Lower leg skin (tissue), 4 donors: ENCODE data around the gene TMTC2. TPM values are rescaled to one million over a fixed set of nuclear protein-coding genes. Genes with fewer than 3 reads are reported as not detected.

Experiments used
- DNase-seq, 2 donors: peaks; one replicate each; pipeline ENCODE4 v3.0.0-alpha.2; 2019; ENCODE audit warnings: low spot score in 2 of 2
- H3K4me3 ChIP-seq: fragments of 200-600 bp; sonication (generic); 2 replicates; pipeline ENCODE4 v1.5.1; 2017; ENCODE audit warnings: mild to moderate bottlenecking, low read depth; ENCODE audit not compliant: poor library complexity, severe bottlenecking
- CTCF ChIP-seq, 3 donors: fragments of 450-650 bp; IDR thresholded peaks; one replicate each; pipeline ENCODE4 v1.5.1; 2016; ENCODE audit warnings: antibody characterized with exemption in 3 of 3, mild to moderate bottlenecking in 3 of 3, moderate library complexity in 2 of 3
- POLR2A ChIP-seq, 2 donors: fragments of 450-650 bp; IDR thresholded peaks; one replicate each; pipeline ENCODE4 v1.6.1; 2016 to 2017; ENCODE audit warnings: antibody characterized with exemption in 2 of 2, mild to moderate bottlenecking in 1 of 2, moderate library complexity in 1 of 2
- WGBS, 2 donors: methylation state at CpG; one replicate each; pipeline ENCODE4 v1.1.5; 2018; 5-methylcytosine and 5-hydroxymethylcytosine counted together
- intact Hi-C: fragments of 100-400 bp; cut with DNase I; formaldehyde crosslinking; loops from one replicate; pipeline ENCODE4 v1.15.0; 2023; ENCODE audit warnings: low total_unique reads
- total RNA-seq, 4 donors: library from RNA; depleted of rRNA; stranded (reverse); fragments of >200 nt; gene quantifications; one replicate each; pipeline ENCODE4 v1.1.0, GENCODE V29; 2016

TMTC2 gene
- total RNA-seq, 4 donors from 2014 or later, result 12.9 to 17.4 (median 14.5) TPM

DNA sequence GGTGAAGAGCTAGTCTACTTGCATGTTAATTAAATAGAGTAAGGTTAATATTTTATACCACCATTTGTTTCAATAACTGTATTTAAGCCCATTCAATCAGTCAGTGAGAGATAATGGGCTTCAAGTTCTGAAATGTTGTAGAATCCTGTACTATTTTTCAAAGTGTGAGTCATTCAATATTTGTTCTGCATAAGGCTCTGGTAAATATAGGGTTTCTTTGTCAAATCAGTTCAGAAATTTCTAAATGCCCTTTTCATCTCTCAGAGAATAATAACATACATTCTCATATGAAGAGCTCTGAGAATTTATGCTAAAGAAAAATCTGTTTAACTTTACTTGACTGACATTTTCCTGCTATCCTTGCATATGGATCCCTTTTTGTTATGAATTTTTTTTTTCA lies 493.3 kb downstream of the TMTC2 start:
- intact Hi-C loops, result no loop called here
- no peak overlapping the region for H3K4me3 ChIP-seq
- no peak for DNase-seq
- TF ChIP-seq CTCF (IDR thresholded peaks at IDR 0.05) (no peak), POLR2A (IDR thresholded peaks at IDR 0.05) (no peak)

GRCh38 chr12:83181074-83181473 lies 494.4 kb downstream of the TMTC2 start:
- 48 to 89% methylated on average over 1 of the region's 1 CpG for WGBS, 2 donors
- no peak for TF ChIP-seq CTCF (IDR thresholded peaks at IDR 0.05)
- no peak for TF ChIP-seq POLR2A (IDR thresholded peaks at IDR 0.05)
- DNase-seq, result no peak
- intact Hi-C loops, result no loop called here
- no peak overlapping the region for H3K4me3 ChIP-seq

- H3K4me3 ChIP-seq, result no peak overlapping the region
- intact Hi-C loops, result no loop called here
- no peak for DNase-seq
- TF ChIP-seq CTCF (IDR thresholded peaks at IDR 0.05), result no peak
- no peak for TF ChIP-seq POLR2A (IDR thresholded peaks at IDR 0.05)
These were observed 496.4 kb downstream of the TMTC2 start for GRCh38 chr12:83183132-83183531.
